GM19193 (cell line): ENCODE data around the gene RANBP17.

Experiments
- POLR2A ChIP-seq: IDR thresholded peaks from 4 replicates; pipeline ENCODE4 v1.6.1; 2011; ENCODE audit not compliant: insufficient read depth, insufficient read length; ENCODE audit errors: extremely low read depth

Gene RANBP17

GRCh38 chr5:171120986-171121622, 259.3 kb downstream of the RANBP17 start:
- TF ChIP-seq POLR2A, result no peak

DNA sequence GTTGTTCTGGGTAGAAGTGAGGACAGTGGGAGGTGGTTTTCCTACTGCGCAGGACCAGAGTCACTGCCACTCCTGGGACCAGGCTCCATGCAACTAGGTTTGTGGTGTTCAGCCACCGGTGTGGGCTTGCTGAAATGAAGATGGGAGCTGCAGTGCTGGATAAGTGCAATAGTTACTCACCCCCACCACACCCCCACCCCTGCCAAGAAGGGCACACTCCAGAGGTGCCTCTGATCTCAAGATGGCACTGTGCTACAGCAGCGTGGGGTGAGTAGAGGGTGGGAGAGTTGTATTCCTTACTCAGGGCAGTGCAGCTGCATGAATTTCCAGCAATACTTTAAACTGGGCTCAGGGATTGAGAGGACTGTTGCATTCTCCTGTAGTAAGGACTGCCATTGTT, 259.8 kb downstream of the RANBP17 start:
- no peak for TF ChIP-seq POLR2A

DNA sequence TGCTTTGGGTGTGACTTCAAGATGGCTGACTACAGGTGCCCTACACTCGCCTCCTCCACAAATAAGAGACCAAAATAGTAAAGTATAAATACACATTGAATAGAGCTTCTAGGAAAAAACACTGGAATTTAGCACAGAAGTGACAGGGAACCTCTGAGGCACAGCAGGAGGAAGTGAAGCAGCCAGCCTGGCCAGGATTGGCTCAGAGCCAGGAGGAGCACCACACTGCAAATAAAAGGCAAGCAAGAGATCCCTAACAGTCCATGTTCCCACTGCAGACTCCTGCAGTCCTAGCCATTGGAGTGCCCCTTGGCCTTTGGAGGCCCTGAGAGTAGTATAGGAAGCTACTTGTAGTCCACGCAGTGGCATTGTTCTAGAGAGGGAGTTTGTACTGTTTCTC, 260.6 kb downstream of the RANBP17 start:
- no peak for TF ChIP-seq POLR2A

GRCh38 chr5:171123417-171123816, 261.6 kb downstream of the RANBP17 start:
- TF ChIP-seq POLR2A, result no peak

GRCh38 chr5:171127314-171127713, 265.5 kb downstream of the RANBP17 start:
- no peak for TF ChIP-seq POLR2A

GRCh38 chr5:171128136-171128535, 266.3 kb downstream of the RANBP17 start:
- no peak for TF ChIP-seq POLR2A

GRCh38 chr5:171129308-171129707, 267.5 kb downstream of the RANBP17 start:
- TF ChIP-seq POLR2A, result no peak

GRCh38 chr5:171131497-171131896, 269.7 kb downstream of the RANBP17 start:
- no peak for TF ChIP-seq POLR2A

DNA sequence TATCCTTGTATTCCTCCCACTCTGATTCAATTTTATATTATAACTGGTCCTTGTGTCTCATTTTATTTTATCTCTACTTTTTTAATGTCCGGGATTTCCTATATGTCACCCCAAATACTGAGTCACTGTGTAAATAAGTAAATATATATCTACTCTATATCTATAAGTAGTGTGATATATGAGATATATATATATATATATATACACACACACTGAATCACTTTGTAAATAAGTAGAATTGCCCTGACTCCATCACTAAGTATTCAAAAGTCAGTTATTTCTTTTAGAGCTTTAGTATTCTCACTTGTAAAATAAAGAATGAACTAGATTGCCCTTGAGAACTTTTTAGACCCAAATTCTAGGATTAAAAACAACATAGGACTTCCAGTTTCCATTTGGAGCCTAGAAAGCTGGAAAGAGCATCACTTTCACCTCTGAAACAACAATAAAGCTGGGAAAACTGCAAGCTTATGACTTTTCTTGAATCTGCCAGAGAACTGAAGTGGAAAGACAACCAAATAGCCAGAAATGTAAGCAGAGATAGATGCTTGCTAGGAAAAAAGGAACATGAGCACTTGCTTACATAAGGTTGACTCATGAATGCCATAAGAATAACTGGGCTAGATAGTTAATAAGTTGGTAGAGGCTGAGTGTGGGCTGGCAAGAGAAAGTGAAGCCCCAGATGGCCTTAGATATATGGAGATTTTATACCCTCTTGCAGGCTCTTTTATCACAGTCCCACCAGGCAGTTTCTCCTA, 276.1 kb downstream of the RANBP17 start:
- TF ChIP-seq POLR2A, result no peak

- no peak for TF ChIP-seq POLR2A
Measured at GRCh38 chr5:171139227-171139626, 277.4 kb downstream of the RANBP17 start.

GRCh38 chr5:171142617-171143016, 280.8 kb downstream of the RANBP17 start:
- TF ChIP-seq POLR2A, result no peak

DNA sequence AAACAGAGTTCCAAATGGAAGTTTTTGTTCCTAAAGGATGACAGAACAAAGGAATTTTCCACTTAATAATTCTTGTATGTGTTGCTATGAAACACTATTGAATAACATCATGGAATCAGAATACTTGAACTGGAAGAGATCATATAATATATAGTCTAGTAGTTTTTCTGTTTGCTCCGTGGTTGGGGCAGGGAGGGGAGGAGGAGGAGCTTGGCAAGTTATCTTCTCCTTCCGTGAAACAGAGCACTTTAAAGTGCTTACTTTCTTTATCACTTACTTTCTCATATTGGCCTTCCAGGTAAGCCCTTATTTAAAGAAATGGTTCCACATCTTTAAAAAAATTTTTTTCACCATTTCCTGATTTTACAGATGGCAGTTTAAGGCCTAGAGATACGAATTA, 281.4 kb downstream of the RANBP17 start:
- no peak for TF ChIP-seq POLR2A

- TF ChIP-seq POLR2A, result no peak
Measured at GRCh38 chr5:171143926-171144325, 282.1 kb downstream of the RANBP17 start.

- TF ChIP-seq POLR2A, result no peak
Measured at GRCh38 chr5:171149333-171149732, 287.5 kb downstream of the RANBP17 start.

- TF ChIP-seq POLR2A, result no peak
Measured at GRCh38 chr5:171149772-171150171, 288.0 kb downstream of the RANBP17 start.

DNA sequence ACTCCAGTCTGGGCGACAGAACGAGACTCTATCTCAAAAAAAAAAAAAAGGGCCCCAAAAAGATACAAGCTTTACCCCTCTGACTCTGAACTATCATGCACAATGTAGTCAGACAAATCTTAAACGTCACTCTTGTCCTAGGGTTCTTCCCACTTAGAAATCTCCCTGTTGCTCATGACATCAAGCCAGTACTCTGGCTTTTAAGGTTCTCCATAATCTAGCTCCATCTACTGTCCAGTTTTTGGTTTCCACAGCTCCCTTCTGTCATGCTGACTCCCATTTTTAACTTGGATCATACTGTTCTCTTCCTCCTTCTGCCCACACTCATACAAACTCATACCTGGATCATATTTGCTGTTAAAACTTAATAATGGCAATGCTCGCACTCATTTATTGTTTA, 290.6 kb downstream of the RANBP17 start:
- TF ChIP-seq POLR2A, result no peak
